Epithelial cell of esophagus (primary cell): ENCODE results near the gene HSDL1.
A peak's percentile ranks its signal among the peaks of the same experiment; 100 is the strongest.
"Not testable (repeated sequence)": the region's sequence is repeated elsewhere in the genome, so short reads cannot be mapped to it uniquely, and the experiment has no call there.

Source experiments
- DNase-seq: peaks from one replicate; pipeline ENCODE4 v3.0.0; 2010; ENCODE audit warnings: low read depth
- H3K4me3 ChIP-seq: 2 replicates; pipeline ENCODE4 v1.5.1; 2011; ENCODE audit warnings: mild to moderate bottlenecking, low read length, control low read depth
- TF ChIP-seq, protein P1 (sequence below): IDR thresholded peaks from 2 replicates; pipeline ENCODE4 v1.5.1; 2011; ENCODE audit warnings: low read depth, mild to moderate bottlenecking, low read length, control low read depth, inconsistent platforms; ENCODE audit not compliant: insufficient read depth; ENCODE audit errors: missing control alignments

HSDL1 gene

DNA sequence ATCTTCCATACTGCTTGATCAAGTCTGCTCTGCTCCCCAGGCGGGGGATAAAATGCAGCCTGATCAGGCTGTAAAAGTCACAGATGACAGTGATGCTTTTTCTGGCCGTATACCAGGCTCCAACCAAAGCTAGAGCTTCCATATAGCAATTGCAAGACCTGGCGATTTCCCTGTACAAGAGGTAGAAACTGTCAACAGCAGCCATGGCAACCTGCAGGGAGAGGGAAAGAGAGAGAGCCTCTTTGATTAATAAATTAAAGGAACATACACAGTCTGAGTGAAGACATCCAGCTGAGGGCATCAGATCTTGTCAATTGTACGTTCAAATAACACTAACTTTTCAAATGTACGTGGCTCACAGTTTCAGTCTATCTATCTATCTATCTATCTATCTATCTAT lies 13.9 kb downstream of the HSDL1 start:
- DNase-seq: no peak
- H3K4me3 ChIP-seq: no peak overlapping the region
- TF ChIP-seq, protein P1, sequence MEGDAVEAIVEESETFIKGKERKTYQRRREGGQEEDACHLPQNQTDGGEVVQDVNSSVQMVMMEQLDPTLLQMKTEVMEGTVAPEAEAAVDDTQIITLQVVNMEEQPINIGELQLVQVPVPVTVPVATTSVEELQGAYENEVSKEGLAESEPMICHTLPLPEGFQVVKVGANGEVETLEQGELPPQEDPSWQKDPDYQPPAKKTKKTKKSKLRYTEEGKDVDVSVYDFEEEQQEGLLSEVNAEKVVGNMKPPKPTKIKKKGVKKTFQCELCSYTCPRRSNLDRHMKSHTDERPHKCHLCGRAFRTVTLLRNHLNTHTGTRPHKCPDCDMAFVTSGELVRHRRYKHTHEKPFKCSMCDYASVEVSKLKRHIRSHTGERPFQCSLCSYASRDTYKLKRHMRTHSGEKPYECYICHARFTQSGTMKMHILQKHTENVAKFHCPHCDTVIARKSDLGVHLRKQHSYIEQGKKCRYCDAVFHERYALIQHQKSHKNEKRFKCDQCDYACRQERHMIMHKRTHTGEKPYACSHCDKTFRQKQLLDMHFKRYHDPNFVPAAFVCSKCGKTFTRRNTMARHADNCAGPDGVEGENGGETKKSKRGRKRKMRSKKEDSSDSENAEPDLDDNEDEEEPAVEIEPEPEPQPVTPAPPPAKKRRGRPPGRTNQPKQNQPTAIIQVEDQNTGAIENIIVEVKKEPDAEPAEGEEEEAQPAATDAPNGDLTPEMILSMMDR: no peak

DNA sequence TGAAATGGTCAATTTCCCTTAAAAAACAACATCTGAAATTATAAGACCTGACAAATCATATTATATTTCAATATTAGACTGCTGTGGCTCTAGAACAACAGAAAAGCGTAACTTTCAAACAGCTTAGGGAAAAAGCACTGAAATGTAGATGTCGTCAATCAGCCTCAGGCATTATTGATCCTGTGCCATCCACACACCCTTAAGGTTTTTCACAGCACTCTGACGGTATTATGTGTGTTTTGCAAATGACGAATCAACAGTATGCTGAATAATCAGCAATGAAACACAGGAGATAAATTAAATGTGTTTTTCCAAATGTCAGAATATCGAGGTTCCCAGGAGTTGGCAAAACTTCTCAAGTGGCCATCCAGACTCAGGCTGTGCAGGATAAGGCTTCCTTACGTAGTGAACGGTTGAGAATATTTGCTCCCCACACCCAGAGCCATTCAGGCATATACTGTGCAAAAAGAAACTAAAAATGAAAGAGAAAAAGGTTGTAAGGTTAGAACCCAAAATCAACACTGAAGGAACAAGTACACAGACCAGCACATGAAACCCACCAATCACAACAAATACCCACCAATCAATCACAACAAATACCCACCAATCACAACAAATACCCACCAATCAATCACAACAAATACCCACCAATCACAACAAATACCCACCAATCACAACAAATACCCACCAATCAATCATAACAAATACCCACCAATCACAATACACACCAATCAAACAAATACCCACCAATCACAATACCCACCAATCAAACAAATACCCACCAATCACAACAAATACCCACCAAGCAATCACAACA lies 20.5 kb downstream of the HSDL1 start:
- no peak overlapping the region for H3K4me3 ChIP-seq
- DNase-seq: no peak
- TF ChIP-seq, protein P1: no peak

DNA sequence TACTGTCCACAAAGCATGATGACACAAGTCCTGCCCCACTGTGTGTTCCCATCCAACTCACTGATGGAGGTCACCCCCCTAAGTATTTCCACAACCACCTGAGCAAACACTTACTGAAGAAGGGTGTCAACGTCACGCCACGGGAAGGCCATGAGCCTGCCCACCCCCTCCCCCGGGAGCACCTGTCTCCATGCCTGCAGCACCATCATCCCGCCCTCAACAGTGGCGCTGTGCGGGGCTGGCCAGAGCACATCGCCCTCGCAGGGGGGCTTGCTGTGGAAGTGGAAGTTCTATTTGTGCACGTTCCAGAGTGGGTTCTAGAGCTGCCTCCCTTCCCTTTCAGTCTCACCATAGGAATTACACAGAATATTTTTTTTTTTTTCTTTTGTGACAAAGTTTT lies 24.0 kb downstream of the HSDL1 start:
- H3K4me3 ChIP-seq: no peak overlapping the region
- no peak for DNase-seq
- TF ChIP-seq, protein P1: no peak

DNA sequence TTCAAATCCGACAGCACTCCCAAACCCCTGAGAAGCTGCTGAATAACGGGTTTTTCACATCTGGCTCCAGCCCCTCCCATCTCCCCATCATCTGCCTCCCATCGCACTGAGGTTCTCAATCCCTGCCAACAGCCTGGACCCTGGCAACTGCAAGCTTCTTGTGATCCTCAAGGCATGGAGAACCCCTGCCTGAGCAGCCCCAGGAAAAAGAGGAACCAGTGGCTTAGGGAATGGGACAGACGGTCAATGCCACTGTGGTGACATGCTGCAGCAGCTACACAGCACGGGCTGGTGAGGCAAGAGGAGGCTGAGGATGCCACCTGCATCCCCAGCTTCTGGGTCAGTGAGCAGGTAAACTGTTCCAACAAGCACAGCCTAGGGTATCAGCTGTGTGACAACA lies 25.0 kb downstream of the HSDL1 start:
- TF ChIP-seq, protein P1: no peak
- H3K4me3 ChIP-seq: no peak overlapping the region

DNA sequence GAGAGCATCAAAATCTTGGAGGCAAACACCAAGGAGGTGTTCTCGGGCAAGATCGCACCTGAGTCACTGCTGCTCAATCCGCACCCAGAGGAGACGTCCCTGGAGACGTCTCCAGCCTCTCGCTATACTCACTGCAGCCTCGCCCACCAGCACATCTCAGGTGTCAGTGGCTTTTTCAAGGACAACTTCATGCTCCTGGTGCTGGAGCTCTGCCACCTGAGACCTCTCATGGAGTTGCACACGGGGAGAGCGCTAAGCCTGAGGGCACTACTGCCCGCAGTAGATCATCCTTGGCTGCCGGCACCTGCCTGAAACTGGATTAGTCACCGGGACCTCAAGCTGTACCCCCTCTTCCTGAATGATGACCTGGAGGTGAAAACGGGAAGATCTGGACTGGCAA lies 25.6 kb downstream of the HSDL1 start:
- DNase-seq: peak; percentile 46
- no peak overlapping the region for H3K4me3 ChIP-seq
- TF ChIP-seq, protein P1: no peak

More for the DNA sequence above, 25.0 kb downstream of the HSDL1 start:
- no peak for DNase-seq

DNA sequence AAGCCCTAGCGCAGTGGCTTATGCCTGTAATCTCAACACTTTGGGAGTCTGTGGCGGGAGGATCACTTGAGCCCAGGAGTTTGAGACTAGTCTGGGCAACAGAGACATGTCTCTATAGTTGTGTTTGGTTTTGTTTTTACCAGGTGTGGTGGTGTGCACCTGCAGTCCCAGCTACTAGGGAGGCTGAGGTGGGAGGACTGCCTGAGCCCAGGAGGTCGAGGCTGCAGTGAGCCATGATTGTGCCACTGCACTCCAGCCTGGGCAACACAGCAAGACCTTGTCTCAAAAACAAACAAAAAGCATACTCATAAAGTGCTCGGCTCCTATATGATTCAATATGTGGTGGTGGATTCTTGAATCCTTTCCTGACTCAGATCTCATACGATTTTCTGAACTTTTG lies 26.7 kb downstream of the HSDL1 start:
- not testable (repeated sequence) for DNase-seq, H3K4me3 ChIP-seq

DNA sequence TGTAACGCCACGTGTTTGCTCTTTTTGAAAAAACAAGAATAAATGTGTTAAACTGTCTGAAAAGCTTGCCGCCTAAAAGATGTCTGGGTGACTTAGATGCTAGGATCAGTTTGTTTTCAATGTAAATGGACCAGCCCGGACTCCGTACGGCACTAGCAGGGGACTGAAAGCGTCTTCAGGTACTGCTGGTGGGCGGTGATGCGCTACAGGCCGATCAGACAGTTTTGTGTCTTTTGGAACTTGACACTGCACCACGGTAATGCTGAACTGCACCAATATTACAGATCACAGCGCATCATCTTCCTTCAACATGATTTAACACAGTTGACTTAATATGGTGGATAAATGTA lies 27.5 kb downstream of the HSDL1 start:
- TF ChIP-seq, protein P1: no peak
- DNase-seq: peak; percentile 29

More for the DNA sequence above, 27.5 kb downstream of the HSDL1 start:
- H3K4me3 ChIP-seq: peak overlapping the region; percentile 77
